ENCODE data around the gene C1QTNF2. TPM values are rescaled to one million over a fixed set of nuclear protein-coding genes. Genes with fewer than 3 reads are reported as not detected.

C1QTNF2 gene, protein sequence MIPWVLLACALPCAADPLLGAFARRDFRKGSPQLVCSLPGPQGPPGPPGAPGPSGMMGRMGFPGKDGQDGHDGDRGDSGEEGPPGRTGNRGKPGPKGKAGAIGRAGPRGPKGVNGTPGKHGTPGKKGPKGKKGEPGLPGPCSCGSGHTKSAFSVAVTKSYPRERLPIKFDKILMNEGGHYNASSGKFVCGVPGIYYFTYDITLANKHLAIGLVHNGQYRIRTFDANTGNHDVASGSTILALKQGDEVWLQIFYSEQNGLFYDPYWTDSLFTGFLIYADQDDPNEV
- 1.6 TPM for polyA plus RNA-seq (2013, experiment 1 of 2; ENCODE audit: insufficient read length)
- polyA plus RNA-seq (2013, experiment 2 of 2; ENCODE audit: insufficient read length): 0.28 TPM

DNA sequence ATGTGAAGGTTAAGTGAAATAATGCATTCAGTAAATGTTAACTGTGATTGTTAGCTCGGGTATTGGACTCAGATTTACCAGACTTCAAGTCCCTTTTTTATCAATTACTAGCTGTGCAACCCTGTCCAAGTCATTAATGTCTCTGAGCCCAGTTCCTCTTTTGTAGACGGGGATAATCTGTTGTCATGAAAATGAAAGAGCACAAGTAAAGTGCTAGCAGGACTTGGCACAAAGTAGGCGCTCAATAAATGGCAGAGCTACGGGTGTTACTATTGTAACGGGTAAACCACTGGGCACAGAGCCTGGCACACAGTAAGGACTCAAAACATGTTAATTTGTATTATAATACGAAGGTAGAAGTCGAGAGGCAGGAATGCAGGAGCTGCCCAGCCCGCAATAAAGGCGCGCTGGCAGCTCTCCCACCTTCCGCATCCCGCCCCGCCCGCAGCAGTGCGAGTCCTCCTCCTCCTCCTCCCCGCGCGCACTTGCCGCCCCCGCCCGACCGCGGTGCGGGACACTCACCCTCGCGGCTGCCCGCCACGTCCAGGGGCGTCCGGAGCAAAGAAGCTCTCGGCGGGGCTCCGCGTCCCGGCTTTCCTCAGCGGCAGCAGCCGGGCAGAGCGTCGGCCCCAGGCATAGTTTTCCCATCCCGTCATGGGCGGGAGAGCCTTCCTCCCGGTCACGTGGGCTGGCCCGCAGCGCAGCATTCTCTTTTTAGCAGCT lies at the start of gene C1QTNF2:
TSS of gene C1QTNF2 (minus strand) at position 637 of the 723 bp plus-strand sequence. CDS start 15,615 bp downstream, outside the sequence.
- DNase-seq: peak; percentile 78

DNA sequence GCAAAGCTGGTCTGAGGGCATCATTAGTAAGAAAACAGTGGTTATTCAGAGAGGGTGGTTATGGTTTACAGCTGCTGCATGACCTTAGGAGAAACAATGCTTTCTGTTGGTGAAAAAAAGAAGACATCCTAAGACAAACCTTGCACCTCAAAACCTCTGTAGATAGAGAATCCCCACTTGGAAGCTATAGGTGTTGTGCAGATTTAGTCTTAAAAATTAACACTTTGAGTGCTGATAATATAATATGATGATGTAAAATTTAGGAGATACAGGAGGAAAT lies 49.8 kb upstream of the C1QTNF2 start:
- DNase-seq: no peak

DNA sequence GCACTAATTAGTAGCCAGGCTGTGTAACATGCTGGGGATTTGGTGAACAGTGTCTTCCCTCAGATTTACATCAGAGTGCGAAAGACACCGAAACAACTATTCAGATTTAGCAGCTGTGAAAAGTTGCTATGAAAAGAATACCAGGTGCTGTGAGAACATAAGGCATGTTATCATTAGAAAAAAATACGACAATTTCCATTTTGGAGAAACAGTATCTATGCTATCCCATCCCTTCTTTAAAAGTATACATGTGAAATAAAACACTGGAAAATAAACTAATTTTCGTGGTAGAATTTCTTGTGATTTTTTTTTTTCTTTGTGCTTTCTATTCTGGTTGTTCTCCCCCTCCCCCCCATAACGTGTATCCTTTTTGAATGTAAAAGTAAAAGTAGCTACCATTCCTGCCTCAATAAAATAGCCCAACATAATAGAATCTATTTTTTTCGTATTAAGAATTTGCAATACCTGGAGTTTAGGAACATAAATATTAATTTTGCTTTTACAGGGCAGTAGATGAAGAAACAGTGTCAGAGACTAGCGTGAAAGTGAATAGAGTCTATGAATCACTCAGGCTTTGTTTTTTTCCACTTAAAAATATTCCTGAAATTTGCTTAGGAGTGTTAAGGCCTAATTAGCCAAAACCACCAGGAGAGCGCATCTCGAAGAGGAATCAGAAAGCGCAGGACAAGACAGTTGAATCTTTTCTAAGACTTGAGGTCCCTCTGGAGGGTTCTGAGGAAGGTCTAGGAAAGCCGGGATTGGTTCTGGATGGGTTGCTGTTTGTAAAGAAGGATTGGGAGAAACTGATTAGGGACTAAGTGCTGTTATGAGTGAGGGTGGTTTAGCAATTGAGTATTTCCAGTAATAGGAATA lies 49.3 kb upstream of the C1QTNF2 start:
- no peak for DNase-seq

DNA sequence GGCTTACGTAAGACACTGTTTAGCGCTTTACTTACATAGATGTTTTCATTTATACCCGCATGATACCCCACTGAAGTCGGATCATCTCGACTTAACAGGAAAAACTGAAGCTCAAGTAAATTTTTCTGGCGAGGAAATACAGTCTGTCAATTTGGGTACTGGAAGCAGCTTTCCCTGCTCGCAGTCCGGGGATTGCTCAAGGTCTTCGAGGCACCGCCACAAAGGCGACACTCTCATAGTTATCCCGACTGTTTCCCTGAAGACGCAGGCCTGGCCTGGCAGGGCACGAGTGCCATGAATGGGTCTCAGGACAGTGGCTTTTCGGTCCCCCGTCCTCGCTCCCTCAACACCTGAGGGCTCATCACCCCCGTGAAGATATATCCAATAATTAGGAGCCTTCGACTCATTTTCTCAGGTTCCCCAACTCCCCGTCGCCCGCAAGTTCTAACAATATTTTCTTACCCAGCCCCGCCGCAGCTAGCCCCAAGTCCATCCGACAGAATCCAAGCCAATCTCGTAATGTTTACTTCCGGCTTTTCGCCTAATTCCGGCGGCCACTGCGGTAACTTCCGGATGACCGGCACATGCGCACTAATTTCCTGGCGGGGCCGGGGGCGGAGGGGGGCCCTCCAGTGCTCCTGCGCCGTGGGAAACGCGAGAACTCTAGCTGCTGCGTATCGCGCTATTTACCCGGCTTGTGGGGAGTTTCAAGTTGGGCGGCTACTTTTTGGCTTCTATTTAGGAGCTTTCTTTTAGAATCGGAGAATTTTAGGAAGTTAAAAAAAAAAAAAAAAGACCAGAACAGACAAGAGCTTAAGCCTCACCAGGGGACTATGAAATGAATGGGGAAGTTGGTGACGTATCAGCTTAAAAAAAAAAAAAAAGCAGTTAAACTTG lies 48.4 kb upstream of the C1QTNF2 start, which contains the start of gene SLU7:
TSS of gene SLU7 (minus strand) at position 521 of the 897 bp plus-strand sequence. CDS start 3,787 bp downstream, outside the sequence.
- peak; percentile 96 for DNase-seq

DNA sequence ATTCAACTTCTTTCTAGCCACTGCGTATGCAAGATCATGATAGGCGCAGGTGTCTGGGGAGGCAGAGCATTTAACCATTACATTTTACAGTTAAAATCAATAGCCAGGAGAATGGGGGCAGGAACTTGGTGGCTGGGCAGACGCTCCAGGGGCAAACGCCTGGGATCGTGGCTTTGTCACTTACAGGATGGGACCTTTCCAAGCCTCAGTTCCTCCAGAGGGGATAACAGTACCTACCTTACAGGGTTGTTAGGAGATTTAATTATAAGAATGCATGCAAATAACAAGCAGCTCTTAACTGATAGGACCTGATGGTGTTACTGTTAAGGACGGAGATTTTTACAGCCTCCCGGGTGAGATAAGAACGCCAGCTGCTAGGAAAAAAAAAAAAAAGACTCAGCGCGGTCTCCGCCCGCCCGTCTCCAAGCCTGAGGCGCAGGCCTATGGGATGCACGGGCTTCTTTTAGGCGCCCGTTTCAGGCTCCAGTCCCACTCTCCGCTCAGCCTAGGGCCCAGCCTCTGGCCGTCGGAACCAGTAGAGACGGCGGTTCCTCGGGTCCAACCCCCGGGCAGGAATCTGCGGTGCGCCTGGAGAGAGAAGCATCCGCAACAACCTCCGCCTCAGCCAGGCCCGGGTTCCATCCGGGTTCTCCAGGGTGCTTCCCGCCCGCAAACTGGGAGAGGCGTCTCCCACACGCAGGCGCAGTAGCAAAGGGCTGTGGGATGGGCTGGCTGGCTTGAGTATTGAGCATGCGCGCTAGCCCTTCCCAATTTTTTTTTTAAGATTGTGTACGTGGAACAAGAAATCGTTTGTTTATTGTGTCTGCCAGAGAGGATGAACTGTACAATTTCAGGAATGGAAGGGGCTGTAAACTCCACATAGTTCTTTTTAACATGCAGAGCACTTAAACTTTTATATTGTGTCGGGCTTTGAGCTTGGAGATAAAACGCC lies 29.3 kb upstream of the C1QTNF2 start, which contains the start of gene FAM200C:
TSS of gene FAM200C (minus strand) at position 653 of the 952 bp plus-strand sequence. CDS start 4,564 bp downstream, outside the sequence.
- DNase-seq: peak; percentile 95

DNA sequence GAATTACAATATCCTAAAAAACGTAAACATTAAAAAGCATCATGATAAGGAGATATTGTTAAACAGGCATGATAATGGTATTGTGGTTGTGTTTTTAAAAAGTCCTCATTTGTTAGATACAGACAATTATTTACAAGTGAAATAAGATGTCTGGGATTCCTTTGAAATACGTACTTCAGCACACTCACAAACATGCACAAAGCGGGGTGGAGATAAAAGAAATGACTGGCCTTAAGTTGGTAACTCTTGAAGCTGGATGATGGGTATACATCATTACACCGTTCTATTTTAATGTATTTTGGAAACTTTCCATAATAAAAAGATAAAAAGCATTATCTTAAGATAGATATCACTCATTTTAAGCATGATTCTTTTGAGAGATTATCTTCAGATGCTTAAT lies 28.4 kb upstream of the C1QTNF2 start:
- peak; percentile 13 for DNase-seq

DNA sequence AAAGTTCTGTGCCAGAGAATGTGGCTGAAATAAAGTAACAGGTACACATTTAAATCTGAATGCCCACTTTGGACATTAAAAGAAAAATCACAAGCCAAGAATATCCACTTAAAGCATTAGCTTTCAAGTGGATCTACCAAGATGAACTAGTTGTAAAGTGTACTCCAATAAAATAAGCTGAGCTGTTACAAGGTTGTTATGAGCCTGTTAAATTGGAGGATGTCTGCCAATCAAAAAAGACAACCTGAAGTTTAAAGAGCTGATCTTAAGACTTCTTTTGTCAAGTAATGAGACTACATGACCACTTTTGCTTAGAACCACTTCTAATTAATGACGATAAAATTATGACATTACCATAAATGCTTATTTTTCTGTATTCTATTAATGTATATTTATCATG lies 27.1 kb upstream of the C1QTNF2 start:
- DNase-seq: no peak

DNA sequence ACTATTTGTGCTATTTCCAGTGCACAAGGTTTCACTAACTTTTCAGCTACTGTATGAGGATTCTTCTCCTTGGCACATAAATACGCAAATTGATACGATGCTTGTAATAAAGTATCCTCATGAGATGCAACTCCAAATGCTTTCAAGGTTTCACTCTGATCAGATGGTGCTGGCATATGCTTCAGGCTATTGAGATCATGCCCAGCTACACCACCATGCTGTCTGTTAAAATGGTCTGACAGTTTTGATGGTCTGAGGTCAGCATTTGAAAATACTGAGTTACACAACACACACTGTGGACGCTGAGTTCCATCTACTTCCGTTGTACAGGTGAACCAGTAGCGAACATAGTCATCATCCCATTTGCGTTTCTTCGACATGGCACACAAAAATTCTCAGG lies 24.7 kb upstream of the C1QTNF2 start:
- no peak for DNase-seq

DNA sequence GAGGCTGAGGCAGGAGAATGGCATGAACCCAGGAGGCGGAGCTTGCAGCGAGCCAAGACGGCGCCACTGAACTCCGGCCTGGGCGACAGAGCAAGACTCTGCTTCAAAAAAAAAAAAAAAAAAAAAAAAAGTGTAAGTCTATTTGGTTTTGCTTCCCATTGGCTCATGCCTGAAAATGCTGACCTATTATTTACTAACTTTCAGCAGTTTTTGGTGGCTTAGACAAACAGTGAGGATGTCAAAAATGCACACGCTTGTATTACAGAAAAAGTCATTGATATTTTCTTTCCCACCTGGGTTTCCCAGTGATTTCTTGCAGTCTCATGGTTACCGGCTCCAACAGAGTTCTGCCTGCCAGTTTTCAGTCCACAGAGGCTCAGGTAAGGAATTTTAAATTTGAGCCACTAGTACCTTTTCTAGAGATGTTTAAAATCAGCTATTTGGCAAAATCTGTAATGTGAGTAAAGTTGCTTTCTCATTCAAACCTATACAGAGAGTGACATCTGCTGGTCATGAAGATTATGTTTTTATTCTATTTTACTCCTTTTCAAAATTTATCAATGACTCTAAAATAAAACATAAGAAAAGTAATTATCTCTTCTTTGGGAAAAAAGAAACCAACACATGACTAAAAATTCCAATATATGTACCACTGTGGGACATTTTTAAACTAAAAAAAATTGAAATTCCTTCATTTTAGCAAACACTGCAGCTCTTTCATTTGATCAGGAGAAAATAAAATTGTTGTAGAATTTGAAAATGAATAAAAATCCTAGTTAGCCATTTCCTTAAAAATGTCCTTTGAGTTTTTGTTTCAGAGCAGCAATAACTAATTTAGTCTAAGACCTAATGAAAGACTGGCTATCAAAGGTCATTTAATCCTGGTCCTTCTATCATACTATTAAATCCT lies 20.6 kb upstream of the C1QTNF2 start:
- peak; percentile 31 for DNase-seq

DNA sequence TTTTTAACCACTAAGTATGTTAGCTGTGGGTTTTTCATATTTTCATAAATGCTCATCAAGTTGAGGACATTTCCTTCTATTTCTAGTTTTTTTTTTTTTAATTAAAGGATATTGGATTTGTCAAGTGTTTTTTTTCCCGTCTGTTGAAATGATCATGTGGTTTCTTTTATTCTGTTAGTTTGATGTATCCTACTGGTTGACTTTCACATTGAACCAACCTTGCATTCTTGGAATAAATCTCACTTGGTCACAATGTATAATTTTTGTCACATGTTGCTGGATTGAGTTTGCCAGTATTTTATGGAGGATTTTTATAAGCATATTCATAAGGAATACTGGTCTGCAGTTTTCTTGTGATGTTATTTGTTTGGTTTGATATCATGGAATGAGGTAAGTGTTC lies 17.0 kb upstream of the C1QTNF2 start:
- no peak for DNase-seq

DNA sequence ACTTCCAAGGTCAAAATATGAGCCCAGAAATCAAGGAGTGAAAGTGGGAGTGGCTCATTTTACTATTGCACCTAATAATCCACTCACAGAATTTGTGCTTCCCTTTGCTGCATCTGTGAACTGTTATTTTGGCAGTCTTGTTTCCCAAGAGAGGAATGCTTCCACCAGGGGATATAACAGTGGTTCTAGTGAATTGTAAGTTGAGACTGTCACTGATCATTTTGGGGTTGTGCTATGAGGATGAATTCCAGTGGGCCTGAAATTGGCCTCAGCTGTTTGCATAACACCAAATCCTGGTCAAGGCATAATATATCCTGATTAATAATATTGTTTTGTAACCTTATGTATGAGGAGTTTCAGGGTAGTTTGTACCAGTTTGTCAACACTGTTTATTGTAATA lies 15.1 kb upstream of the C1QTNF2 start:
- DNase-seq: no peak

DNA sequence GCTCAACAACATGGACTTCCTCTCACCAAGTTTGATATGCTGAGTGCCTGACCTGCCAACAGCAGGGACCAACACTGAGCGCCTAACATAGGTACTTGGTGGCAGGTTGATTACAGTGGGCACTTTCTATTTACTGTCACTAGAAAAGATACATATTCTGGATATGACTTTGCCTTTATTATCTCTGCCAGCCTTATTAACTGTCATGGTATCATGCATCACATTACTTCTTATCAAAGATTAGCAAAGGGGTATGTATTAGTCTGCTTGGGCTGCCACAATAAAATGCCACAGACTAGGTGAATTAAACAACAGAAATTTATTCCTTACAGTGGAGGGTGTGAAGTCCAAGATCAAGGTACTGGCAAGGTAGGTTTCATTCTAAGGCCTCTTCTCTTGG lies 14.3 kb upstream of the C1QTNF2 start:
- DNase-seq: no peak

DNA sequence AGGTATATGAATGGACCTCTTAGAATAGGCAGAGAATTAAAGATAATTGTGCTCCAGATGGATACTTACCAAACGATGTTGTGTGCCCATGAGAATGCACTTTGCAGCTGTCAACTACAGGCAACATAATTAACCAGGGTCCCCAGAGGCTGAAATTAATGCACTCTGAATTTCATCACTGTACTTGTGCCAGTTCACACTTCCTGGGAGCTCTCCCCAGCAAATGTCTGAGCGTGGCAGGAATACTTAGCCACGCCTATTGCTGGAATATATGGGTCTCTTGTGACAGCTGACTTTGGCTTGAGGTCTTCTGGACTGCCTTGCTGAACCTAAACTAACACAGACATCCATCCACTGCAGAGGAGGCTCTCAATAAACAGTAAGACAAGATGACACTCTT lies 11.9 kb upstream of the C1QTNF2 start:
- no peak for DNase-seq

DNA sequence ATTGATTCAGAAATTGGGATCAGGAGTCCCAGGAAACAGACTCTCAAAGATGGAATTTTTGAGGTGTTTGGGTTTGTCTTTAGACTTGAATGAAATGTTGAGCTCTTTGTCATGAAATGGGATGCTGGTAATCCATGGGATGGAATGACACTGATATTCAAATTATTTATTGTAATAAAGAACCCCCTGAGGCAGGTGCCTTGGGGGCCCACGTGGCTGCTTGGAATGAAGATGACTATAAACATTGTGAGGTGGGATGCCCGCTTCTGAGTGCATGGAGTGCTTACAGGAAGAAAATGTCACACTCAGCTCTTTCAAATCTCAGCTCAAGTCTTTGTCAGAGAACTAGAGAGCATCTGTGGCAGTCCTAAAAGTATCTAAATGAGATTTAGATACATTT lies 9.6 kb upstream of the C1QTNF2 start:
- no peak for DNase-seq

DNA sequence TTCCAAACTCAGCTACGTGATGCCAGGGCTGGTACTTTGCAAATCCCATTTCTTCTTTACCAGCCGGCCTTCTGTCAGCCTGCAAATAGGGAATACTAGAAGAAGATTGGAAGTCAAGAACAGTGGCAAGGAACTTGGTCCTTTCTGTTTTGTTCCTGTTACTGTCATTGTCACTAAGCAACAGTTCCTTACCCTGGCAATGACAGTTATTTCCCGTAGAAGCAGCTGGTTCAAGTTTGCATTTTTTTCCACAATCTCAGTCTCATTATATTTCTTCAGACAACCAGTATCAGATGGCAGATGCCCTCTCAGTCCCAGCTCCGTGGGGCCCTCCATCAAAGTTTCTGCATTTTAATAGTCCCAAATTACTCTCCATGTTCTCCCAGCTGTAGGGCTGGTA lies 9.1 kb upstream of the C1QTNF2 start:
- no peak for DNase-seq

DNA sequence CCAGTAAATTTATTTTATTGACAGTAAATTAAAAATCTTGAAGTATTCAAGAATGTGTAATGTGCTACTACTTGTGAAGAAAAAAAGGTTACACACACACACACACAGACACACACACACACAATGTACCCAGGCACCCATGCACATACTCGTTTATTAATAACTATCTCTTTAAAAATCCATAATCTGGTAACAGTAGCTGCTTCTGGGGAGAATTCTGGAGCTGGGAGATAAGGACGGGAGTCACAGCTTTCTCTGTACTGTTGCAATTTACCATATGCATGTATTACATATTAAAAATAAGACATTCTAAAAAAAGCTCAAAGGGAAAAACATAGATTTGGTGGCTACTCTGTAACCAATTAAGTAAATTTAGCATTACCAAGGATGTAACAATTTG lies 7.9 kb upstream of the C1QTNF2 start:
- no peak for DNase-seq

DNA sequence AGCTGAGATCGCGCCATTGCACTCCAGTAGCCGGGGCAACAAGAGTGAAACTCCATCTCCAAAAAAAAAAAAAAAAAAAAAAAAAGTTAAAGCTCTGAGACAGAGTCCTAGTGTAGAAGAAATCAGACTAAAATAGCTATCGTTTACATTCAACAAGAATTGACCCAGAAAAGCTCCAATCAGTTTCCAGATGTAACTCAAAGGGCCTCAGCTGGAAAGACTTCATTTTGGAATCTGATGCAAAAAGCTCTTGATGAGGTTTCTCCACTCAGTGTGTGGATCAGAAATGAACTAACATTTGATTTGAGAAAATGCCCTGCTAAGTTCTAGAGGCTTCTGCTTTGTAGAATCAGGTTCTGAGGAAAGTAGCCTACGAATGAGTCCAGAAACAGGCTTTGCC lies 7.2 kb upstream of the C1QTNF2 start:
- DNase-seq: no peak

DNA sequence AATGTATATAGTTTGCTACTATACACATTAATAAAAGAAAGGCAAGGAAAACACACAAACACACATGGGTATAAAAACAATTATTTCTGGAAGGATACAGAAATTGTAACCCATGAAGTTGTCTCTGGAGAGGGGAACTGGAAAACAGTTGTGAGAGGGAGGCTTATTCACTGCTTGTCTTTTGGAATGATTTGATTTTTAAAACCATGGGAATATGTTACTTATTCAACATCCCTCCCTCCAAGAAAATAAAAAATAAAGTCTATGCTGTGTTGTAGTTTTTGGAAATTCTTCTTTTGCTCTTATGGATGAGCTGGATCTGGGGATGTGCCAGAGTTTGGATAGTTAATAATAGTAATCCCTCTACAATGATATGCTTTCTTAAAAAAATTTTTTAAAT lies 6.0 kb upstream of the C1QTNF2 start:
- DNase-seq: no peak

DNA sequence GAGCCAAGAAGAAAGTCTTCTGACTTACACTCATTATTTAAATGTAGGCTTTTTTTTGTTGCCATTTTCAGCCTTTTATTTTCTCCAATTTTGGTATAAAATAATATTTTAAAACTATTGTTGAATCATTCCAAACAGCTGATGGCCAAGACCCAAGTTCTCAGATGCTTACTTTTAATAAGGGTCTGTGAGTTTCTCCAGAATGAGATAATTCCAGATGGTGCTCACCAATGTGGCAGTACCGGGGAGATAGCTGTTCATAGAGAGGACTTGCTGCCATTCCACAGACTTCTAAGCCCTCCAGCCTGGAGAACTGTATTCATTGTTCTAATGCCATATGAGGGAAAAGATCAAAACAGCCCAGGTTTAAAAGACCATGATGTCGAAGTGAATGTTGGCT lies 5.3 kb upstream of the C1QTNF2 start:
- no peak for DNase-seq

DNA sequence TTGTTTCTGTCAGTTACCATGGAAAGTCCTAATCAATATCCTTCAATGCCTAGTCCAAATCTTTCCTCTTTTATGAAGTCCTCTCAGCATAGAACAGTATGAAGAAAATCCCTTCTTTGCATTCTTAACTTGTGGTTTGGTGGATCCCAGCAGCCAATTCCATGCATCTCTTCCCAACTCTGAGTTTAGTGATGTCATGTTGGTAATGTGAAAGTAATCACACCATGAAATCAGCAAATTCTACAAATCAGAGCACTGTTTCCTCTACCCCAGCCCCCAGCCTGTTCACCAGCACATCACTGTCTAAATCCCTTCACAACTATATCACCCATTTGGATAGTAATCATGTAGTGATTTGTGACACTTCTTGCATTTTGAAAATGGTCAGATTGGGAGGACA lies 4.7 kb upstream of the C1QTNF2 start:
- DNase-seq: peak; percentile 56

Data from fibroblast of skin of back (primary cell).